Fibroblast of skin of left biceps (primary cell): ENCODE data around the gene SSH2.
A peak's percentile ranks its signal among the peaks of the same experiment; 100 is the strongest.
"Not testable (repeated sequence)": the region's sequence is repeated elsewhere in the genome, so short reads cannot be mapped to it uniquely, and the experiment has no call there.

Experiments
- DNase-seq, 2 experiments: peaks; one replicate each; pipeline ENCODE4 v3.0.0-alpha.2; 2013; ENCODE audit warnings: low read depth in 2 of 2

SSH2 gene

DNA sequence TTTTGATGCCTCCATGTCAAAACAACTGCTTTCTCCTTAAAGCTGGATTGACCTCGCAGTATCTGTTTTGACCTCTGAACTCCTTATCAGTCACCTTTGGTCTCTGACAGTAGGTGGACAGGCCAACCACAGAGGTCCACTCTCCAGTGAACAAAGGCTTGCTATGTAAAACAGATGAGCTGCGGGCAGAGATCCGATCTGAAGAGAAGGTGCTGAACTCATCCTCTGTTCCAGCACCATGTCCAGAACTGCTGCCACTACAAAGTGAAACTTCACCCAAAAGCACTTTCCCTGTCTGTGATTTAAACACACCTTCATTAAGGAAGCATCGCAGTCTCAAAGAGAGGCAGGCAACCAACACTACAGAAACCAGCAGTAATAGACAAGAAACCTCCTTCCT, 190.0 kb downstream of the SSH2 start:
- no peak for DNase-seq

- DNase-seq: no peak
Measured at GRCh38 chr17:29734640-29735039, 195.4 kb downstream of the SSH2 start.

DNA sequence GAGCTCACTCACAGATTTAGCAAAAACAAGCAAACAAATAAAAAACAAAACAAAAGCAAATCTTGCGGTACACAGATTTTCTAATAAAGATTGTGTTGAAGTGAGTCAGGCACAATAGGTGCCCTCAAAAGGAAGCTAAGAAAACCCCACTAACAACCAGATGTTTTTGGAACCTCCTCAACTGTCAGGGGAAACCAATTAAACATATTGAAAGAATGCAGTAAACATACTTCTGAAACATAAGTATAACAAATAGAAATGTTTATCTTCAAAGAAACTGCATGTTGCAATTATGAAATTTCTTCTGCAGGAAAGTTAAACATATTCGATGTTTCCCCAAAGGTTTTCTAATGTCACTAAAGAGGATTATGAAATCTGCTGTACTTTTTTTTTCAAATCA, 196.9 kb downstream of the SSH2 start:
- no peak for DNase-seq

DNA sequence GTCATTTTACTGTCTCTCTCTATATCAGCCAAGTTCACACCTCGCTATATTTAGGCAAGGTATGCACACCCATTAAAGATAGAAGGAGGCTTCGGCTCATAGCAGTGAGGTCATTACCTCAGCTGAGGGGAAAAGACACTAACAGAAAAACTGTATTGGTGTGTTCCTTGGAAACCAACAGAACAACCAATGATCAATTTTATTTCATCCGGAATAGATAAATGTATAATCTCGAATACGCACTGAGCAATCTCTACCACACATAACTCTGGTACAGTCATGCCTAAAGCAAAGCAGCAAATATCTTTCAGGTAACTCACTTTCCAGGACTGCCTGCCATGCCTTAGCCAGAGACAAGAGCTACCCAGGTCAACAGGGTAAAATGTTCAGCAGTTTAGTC, 197.4 kb downstream of the SSH2 start:
- DNase-seq: no peak

DNA sequence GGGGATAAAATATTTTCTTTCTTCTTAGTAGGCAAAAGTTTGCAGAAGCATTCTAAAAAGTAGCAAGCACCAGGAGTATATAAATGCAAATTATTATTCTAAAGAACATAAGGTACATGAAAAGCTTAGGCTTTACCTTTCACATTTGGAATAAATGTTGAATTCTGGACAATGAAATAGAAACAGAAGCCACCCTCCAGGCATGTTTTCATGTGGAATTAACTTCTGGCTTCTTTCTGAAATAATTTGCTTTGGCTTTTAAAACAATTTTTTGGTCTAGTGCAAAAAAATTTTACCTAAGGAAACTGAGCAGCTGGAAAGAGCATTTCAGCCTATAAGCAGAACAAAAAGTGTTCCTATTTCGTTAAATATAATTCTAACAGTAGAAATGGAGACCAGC, 197.8 kb downstream of the SSH2 start:
- no peak for DNase-seq

GRCh38 chr17:29731589-29731929, 198.5 kb downstream of the SSH2 start:
- DNase-seq: no peak

DNA sequence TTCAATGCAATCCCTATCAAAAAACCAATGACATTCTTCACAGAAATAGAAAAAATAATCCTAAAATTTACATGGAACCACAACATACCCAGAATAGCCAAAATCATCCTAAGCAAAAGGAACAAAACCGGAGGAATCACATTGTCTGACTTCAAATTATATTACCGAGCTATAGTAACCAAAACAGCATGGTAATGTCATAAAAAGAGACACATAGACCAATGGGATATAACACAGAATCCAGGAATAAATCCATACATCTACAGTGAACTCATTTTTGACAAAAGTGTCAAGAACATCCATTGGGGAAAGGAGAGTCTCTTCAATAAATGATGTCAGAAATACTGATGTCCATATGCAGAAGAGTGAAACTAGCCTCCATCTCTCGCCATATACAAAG, 201.5 kb downstream of the SSH2 start:
- no peak for DNase-seq

- DNase-seq: no peak
Measured at GRCh38 chr17:29726715-29727252, 203.2 kb downstream of the SSH2 start.

GRCh38 chr17:29725408-29725807, 204.6 kb downstream of the SSH2 start:
- not testable (repeated sequence) for DNase-seq

- DNase-seq: no peak
Measured at GRCh38 chr17:29723278-29724047, 206.6 kb downstream of the SSH2 start.

DNA sequence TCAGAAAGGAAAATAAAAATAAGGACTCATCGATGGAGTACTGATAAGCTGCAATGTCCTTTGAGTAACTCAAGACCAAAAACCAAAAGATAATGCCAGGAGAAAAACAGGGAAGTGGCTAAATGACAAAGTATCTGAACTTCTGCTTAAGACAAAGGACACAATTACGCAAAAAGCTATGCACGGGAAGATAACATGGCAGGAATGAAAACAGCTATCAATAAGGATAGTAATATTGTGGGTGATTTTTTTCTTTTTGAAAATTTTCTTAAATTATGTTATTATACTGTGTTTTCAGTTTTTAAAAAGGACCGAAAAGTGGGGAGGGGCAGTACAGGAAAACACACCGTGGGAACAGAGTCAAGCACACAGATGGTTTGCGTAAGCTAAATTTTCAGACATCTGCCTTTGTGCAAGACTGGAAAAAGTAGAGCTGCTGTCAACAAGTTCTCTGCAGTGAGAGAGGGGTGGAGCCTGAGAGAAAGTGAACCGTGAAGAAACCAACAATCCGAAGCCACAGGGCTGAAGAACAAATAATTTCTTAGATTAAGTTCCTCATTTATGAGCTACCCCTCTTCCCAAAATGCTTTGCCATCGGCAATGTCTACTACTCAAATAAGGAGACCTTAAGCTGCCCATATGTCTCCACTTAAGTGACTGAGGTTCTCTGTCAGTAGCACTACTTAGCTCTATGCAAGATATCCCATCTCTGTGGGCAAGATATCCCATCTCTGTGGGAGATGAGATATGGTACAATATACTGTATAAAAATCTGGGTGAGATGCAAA, 207.4 kb downstream of the SSH2 start:
- peak; percentile 75 for DNase-seq

DNA sequence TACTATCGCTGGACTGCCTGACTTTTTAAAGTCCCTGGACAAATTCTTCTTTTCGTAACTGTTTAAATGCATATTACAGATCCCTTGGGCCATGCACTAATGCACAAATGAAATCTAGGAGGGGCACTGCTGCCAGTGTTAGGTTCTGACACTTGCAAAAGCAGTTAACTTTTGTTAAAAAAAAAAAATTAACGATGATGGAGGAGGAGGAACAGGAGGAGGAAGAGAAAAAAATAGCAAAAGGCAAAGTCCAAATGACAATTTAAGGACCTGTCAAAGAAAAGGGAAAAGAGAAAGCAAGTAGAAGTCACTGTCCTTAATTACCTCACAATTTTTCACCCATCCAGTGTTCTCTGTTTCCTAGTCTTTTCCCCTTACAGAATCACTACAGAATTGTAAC, 209.5 kb downstream of the SSH2 start:
- no peak for DNase-seq

- no peak for DNase-seq
Measured at GRCh38 chr17:29719469-29719868, 210.6 kb downstream of the SSH2 start.

- DNase-seq: no peak
Measured at GRCh38 chr17:29718446-29719039, 211.5 kb downstream of the SSH2 start.

DNA sequence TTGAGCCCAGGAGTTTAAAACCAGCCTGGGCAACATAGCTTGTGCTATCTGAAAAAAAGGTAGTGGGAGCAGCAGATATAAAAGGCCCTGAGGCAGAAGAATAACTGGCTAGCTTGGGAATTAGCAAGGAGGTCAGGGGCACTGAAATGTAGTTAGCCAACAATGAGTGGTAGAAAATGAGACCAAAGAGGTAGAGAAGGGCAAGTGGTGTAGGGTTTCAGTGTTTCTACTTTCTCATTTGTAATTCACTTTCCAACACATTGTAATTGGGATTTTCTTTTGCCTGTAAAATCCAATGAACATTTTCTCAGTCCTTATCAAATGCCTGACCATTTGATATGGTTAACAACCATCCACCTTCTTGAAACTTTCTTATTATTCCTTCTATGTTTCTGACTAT, 212.2 kb downstream of the SSH2 start:
- DNase-seq: no peak

DNA sequence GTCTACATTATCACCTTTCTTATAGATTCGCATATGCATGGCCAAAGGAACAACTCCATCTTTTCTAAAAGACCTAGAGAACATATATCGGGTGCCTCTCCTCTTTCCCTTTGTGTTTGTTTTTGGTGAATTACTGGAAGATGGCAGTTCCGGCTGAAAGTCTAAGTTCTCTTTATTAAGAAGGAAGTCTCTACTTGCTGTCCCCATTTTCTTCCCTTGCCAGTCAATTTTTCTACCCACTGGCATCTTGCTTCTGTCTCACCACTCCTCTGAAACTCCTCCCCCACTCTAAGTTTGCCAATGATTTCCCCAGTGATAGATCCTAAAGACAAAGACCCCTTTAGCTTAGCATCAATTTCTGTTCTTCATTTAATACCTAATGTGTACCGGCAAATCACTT, 213.5 kb downstream of the SSH2 start:
- DNase-seq: no peak

DNA sequence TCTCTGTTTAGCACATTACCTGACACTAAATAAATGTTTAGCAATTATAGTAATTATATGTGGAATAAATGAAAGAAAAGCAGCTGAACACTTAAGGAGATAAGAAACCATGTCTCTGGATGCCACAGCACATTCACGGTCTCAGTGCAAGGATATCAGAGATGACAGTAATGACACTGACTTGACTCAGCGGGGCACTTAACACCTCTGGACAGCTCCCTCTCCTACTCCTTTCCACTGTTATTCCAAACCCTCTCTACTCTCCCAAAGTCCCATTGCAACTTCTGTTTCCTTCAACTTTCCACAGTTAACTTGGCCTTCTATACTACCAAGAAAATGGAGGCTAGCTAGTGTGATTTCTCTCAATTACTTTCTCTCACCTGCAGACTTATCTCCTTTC, 214.3 kb downstream of the SSH2 start:
- DNase-seq: no peak

DNA sequence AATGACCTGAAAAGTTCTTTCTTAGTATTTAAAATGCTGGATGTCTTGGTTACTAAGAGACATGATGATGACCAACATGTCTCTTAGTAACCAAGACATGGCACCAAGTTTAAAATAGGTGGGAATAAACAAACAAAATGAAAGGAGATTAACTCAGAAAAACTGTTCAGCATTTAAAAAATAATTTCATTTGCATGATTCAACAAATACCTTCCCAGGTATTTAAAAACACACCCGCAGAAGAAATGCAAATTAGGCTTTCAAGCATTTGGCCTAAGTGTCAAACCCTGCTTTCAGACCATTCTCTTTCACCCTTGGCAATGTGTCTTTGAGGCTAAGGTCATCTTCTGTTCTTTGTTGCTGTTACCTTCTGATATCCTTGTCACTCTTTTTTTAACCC, 215.9 kb downstream of the SSH2 start:
- no peak for DNase-seq

GRCh38 chr17:29713626-29714025, 216.4 kb downstream of the SSH2 start:
- no peak for DNase-seq

GRCh38 chr17:29711588-29712385, 218.2 kb downstream of the SSH2 start:
- DNase-seq: no peak

DNA sequence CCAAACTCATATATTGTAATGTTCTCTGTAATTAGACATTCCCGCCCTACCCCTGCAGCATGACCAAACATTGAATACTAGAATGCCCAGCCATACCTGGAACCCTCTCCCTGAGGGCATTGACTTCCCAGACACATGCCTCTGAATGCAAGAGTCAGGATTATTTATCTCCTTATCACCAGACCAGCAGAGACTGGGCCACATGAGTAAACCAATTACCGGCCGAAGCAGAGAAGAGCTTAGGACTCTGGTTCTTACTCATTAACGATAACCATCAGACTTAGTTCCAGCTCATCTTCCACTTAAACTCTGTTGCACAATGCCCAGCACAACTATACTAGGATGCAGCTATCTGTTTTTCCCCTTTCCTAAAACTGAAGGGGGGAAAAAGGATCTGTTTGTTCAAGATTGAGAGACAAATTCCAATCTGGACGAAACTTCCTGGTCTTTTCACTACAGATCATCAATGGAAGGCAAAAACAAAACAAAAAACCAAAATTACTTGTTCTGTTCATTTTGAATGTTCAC, 219.1 kb downstream of the SSH2 start:
- DNase-seq: no peak

- DNase-seq: no peak
Measured at GRCh38 chr17:29710520-29710884, 219.5 kb downstream of the SSH2 start.
